Amniotic epithelial cell (primary cell): ENCODE measurements around the gene TLR9.

Experiments used
- DNase-seq: peaks from one replicate; pipeline ENCODE4 v3.0.0-alpha.2; 2010; ENCODE audit warnings: low read depth

TLR9 gene

DNA sequence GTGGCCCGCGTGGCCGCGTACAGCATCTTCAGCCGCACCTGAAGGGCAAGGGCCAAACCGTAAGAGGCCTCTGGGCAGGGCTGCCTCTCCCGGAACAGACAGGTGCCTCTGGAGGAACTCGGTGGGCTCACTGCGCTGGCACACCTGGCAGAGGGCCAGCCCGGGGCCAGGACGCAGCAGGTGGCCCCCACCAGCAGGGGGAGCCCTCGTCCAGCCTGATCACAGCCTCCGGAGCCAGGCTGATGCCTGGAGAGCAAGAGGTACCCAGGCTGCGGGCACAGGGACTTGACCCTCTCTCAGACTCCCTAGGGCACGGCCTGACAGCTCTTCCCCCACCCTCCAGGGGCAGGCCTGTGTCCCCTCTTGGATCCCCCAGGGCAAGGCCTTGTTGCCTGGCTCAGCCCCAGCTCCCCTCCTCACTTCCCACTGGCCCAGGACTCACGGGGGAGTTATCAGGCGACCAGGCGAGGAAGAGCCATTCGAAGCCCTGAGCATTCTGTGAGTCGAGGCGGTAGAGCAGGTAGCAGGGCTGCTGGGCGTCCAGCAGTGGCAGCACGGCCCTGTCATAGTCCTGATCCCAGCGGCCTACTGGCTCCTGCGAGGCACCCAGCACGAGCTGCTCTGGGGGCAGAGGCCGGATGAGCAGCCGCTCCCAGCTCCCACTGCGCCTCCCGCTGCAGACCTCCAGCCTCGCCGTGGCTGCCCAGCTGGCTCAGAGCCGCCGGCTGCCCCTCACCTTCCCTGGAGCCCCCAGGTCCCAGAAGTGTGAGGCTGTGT, 6.2 kb upstream of the TLR9 start:
- DNase-seq: peak; percentile 24

DNA sequence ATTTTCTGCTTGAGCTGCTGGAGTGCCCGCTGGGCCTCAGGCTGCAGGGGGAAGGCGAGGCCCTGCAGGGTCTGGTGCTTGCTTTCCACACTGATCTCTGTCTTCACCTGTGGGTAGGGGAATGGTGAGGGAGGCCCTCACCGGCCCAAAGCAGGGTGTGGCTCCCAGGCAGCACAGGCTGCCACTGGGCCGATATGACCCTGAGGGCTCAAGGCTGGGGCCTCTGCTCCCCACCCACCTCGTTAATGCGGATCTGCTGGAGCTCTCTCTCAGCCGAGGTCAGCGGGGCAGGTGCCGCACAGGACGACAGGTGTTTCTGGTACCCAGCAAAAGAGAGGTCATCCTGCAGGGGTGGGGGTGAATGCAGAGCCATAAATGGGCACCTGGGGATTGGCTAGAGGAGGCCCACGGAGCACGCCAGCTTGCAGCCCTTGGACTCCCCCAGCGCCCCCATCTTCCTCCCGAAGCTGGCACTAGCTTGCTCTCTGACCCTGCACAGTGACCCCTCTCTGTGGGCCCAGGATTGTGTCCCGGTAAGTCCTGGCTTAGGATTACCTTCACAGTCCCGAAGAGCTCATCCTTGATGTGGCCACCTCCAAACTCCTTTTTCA, 5.5 kb upstream of the TLR9 start:
- no peak for DNase-seq

DNA sequence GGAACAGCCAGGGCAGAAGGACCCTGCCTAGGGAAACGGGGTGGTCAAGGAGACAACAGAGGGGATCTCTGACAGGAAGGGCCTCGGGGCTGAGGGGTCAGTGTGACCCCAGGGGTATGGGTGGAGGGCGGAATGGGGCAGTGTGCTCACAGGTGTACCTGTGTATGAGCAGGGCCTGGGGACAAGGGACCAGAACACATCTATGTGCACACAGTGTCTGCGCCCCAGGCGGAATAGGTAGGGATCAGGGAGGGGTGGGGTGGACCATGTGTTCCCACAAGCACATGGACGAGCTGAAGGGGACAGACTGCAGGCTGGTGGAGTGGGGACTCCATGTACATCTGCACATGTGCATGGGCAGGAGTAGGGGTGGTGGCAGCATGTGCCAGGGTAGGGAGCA, 5.0 kb upstream of the TLR9 start:
- DNase-seq: no peak

DNA sequence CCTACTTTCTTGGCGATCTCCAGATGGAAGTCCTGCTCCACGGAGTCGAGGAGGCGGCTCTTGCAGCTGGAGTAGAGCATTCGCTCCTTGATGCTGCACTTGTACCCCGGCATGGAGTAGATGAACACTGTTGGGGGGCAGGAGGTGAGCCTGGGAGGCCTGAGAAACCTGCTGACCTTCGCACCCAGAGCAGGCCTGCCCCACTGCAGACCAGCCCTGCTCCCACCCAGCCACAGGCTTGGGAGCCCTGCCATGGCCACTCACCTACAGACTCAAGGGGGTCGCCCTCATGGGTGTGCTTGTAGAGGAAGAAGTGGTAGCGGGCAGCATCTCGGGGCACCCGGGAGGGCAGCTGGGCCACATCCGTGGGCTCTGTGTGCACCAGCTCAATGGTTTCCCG, 4.2 kb upstream of the TLR9 start:
- DNase-seq: no peak

DNA sequence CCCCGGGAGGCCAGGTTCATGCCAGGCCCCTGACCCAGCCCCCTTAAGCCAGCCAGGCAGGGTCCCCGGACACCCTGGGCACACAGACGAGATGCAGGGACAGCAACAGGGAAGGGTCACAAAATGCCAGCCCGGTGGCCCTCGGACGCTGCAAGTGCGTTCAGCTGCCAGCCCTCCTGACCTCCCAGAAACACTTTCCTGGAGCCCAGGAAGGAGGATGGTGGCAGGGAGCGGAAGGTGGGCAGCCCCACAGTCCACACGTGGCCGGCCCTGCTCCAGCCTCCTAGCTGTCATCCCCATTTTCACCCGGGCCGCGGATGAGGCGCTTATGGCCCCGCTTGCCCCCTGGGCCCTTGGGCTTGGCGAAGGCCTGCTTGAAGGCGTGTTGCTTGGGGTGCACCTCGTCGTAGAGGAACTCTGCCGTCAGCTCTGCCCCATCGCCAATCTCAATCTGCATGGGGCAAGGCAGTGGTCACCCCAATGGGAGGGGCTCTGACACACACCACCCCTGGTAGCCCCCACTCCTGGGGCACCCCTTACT, 3.4 kb upstream of the TLR9 start:
- DNase-seq: no peak

DNA sequence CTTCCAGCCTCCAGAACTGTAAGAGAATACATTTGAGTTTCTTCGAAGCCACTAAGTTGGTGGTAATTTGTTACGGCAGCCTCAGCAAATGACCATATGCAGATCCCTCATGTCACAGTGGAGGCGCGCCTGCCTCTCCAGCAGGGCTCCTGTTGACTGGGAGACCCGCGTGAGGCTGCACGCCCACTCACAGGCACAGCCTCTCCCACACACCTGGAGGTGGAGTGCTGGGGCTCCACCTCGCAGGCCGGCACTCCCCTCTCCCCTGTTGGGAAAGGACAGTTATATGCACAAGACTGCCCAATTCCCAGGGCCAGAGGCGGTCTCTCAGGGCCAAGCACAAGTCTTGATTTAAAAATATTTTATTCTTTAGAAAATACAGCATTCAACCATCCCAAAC, 2.8 kb upstream of the TLR9 start:
- no peak for DNase-seq

DNA sequence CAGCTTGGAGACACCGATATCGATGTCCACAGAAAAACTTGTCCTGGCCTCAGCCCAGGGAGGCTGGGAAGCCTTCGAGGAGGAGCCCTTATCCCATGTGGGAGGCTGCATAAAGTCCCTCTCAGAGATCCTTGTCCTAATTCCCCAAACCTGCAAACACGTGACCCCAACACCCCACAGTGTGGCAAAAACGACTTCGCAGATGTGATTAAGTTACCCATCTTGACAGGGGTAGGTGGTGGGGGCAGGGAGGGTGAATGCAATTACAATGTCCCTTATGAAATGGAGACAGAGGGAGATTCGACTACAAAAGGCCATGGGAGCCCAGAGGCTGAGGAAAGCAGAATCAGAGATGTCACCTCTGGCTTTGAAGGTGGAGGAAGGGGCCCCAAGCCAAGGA, 2.3 kb upstream of the TLR9 start:
- no peak for DNase-seq

DNA sequence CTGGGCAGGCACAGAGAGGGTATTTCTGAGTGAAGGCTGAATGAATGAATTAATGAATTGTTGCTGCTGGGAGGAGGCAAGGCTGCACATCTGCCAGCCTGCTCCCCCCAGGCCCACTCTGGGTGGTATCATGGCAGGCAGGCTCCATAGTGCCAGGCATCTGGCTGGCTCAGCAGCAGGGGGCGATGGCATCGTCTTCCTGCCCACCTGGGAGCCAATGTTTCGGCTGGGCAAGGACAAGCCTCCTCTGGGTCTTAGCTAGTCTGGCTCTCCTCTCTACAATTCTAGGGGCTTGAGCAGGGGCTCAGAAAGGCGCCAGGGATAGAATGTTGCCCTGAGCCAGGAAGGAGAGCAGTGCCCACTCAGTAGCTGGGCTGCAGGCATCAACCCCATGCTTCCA, 1.7 kb upstream of the TLR9 start:
- DNase-seq: no peak

DNA sequence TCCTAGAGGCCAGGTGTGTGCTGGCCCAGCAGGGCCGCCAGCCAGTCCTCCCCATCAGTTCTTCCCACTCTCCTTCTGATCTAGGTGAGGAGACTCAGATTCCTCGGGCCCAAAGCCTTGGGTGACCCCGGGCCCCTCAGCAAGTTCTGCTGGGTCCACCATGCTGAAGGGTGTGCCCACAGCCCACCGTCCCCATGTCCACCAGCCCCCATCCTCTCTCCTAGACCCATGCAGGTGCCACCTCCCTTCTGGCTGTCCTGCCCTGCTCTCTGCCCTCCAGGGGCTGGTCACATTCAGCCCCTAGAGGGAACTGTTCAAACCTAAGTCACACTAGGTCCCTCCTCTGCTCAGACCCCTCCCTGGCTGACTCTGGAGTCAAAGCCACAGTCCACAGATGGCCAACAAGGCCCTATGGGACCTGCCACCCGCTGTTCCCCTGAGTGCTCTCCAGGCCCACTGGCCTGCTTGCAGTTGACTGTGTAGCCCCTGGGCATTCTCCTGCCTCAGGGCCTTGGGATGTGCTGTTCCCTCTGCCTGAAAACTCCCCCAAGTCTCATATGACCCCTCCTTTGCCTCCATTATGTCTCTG, 878 bp upstream of the TLR9 start:
- no peak for DNase-seq

DNA sequence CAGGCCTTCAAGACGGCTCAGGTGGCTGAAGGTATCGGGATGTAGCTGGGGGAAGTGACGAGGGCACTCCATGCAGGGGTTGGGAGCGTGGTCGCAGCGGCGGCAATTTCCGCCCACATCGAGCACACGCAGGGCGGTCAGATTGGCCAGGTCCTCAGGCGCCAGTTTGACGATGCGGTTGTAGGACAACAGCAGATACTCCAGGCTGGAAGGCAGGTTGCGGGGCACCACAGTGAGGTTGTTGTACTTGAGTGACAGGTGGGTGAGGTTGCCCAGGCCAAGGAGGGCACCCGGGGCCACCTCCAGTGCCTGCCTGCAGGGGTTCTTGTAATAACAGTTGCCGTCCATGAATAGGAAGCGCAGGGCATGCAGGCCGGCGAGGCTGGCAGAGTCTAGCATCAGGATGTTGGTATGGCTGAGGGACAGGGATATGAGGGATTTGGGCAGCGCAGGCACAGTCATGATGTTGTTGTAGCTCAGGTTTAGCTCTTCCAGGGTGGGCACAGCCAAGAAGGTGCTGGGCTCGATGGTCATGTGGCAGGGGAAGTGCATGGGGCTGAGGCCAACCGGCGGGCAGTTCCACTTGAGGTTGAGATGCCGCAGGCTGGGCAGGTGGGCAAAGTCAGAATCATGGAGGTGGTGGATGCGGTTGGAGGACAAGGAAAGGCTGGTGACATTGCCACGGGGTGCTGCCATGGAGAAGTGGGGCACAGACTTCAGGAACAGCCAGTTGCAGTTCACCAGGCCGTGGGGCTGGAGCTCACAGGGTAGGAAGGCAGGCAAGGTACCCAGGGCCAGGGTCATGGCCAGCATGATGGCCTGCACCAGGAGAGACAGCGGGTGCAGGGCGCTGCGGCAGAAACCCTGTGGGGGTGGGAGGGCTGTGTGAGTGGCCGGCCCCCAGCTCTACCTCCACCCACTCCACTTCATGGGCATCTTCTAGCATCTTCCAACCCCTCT, 1.7 kb downstream of the TLR9 start:
- DNase-seq: no peak

DNA sequence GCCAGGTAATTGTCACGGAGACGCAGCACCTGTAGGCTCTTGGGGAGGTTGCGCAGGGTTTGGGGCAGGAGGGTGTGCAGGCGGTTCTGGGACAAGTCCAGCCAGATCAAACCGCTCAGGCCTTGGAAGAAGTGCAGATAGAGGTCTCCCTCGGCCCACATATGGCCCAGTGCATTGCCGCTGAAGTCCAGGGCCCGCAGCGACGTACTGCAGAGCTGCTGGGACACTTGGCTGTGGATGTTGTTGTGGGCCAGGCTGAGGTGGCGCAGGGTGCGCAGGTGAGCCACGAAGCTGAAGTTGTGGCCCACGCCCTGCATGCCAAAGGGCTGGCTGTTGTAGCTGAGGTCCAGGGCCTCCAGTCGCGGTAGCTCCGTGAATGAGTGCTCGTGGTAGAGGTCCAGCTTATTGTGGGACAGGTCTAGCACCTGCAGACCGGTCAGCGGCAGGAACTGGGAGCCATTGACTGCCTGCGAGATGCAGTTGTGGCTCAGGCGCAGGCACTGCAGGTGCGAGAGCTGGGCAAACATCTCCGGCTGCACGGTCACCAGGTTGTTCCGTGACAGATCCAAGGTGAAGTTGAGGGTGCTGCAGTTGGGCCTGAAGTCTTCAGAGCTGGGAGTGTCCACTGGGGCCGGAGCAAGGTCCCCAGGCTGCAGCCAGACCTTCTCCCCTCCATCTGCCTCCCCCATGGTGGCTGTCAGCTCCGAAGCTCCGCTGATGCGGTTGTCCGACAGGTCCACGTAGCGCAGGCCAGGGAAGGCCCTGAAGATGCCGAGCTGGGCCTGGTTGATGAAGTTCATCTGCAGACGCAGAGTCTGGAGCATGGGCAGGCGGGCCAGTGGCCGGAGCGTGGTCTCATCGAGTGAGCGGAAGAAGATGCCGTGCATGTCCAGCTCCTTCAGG, 2.9 kb downstream of the TLR9 start:
- no peak for DNase-seq

DNA sequence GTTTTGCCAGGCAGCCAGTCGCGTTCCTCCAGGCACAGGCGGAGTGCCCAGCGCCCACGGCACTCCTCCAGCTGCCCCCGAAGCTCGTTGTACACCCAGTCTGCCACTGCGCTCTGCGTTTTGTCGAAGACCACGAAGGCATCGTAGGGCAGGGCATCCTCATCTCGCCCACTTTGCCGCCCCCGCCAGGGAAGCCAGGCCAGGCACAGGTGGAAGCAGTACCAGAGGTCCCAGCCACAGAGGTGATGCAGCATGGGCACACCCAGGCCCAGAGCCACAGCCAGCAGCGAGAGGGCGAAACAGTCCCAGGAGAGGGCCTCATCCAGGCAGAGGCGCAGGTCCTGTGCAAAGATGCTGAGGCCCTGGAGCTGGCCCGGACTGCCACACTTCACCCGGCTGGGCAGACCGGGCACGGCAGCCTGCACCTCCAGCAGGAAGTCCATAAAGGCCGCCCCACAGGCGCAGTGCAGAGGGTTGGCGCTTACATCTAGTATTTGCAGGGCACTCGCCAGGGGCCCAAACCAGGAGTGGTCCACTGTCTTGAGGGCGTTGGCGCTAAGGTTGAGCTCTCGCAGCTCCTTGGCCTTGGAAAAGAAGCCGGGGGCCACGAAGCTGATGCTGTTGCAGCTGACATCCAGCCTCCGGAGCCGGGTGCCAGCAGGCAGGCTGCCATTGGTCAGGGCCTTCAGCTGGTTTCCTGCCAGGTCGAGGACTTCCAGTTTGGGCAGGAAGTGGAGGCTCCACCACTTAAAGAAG, 3.7 kb downstream of the TLR9 start:
- no peak for DNase-seq

DNA sequence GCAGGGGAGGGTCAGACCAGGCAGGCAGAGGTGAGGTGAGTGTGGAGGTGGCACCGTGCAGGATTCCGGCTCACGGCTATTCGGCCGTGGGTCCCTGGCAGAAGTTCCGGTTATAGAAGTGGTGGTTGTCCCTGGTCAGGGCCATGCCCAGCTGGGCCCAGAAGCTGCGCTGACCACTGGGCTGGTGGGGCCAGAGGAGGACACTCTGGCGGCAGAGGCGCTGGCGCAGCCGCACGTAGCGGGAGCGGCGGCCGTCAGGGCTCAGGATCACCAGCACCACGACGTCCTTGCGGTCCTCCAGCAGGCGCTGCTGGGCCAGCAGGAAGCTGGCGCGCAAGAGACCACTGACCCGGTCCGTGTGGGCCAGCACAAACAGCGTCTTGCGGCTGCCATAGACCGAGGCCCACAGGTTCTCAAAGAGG, 4.3 kb downstream of the TLR9 start:
- no peak for DNase-seq

DNA sequence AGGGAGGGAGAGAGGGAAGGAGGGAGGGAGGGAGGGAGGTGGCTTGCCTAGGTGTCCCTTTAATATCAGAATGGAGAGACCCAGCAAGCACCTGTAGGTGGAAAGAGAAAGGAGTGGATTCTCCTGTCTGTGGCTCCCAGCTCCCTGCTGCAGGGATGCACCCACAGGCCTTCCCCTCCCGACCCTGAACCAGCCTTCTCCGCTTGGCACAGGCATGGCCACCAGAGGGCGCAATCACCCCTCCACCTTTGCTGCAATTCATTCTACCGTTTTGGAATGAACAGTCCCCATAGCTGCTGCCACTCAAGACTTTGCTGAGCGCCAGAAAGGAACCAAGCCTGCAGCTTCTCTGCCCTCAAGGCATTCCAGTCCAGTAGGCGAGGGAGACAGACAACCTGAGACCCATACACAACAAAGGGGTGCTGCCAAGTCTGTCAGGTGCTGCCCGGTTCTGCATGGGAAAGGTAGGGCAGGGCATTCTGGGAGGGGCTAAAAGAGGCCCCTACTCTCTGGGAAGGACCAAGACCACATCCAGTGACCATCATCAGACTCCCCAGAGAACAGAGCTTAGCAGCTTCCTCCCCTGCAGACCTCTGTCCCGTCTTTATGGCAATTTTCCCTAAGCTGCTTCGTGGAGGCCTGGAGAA, 4.9 kb downstream of the TLR9 start:
- DNase-seq: peak; percentile 58

DNA sequence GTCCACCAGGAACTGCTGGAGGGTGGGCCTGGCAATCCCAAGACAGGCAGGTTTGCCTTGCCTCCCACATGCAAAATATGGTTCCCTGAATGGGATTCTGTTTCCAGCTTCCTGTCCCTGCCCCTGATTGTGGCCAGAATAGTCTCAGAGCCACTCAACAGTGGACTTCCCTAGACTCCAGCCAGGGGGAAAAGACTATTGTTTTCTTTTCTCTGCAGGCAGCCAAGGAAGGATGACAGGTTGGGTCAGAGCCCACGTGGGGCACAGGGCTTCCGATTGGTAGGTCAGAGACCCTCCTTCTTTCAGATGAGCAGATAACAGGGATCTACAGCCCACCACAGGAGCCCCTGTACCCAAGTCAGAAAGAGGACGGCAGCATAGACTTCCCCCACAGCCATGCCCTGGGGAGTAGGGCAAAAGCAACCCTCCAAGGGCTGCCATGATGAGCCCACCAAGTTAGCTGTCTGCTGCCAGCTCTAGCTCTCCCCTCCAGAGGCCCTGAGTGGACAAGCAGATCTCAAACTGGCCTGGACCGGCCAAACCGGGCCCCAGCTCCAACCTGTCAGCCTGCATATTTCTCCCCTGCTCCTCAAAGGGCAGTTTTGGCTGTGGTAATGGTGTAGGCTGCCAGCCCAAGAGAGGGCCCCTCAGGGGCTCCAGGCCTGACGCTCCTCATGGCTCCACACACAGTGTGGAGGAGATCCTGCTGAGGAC, 6.4 kb downstream of the TLR9 start:
- no peak for DNase-seq

DNA sequence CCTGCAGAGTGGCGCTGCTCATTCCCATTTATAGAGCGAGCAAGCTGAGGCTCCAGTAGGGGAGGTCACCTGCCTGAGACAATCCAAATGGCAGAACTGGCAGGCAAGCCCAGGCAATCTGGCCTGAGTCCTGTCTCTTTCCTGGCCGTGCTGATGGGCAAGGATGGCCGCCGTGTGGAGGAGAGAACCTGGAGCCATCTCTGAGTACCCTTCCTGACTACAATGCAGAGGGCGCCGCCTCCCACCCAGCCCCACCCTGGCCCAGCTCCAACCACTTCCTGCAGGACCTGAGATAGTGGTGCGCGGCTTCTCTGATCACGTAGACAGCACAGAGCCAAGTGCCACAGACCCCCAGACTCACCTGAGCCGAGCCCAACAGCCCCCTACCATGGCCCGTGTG, 7.0 kb downstream of the TLR9 start:
- no peak for DNase-seq

DNA sequence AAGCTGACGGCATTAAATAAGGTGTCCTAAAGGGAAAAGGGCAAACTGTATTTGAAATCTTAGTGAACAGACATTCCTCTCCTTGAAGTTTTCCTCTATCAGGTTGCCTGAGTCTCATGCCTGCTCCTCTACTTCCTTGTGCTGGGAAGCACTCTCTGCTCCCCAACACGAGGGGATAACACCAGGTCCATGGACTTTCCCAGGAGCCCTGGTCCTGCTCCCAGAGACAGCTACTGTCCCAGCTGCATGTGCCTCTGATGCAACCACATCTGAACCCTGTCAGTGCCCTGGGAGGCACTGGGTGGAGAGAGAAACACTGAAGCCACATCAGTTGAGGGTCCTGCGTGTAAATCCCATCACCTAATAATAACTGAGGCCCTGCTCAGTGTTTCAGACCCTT, 7.4 kb downstream of the TLR9 start:
- no peak for DNase-seq

DNA sequence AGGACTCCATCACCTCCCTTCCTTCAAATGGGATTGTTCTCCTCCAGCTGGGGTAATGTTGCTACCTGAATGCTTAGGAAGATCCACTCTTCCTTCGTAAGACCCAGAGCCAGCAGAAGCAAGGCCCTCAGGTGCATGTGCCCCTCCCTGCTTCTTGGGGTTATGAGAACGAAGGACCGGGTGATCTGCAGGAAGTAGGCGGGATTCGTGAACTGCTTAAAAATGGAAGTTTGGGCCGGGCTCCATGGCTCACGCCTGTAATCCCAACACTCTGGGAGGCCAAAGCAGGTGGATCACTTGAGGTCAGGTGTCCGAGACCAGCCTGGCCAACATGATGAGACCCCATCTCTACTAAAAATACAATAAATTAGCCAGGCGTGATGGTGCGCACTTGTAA, 8.0 kb downstream of the TLR9 start:
- DNase-seq: no peak
